ENCODE measurements around the gene ADCK1. TPM values are rescaled to one million over a fixed set of nuclear protein-coding genes. Genes with fewer than 3 reads are reported as not detected.
"Not testable (repeated sequence)": the region's sequence is repeated elsewhere in the genome, so short reads cannot be mapped to it uniquely, and the experiment has no call there.

Gene ADCK1
- polyA plus RNA-seq, 2 of the 4 experiments (the other 2 are of a cell fraction), result 6.6 to 8.1 TPM

GRCh38 chr14:77914073-77914721 lies 114.3 kb downstream of the ADCK1 start:
- FAIRE-seq (no peak), DNase-seq (ENCODE audit: low read depth in 1 of 2, low spot score in 1 of 2) (no peak), ATAC-seq (no peak)
- TF ChIP-seq, protein P1, sequence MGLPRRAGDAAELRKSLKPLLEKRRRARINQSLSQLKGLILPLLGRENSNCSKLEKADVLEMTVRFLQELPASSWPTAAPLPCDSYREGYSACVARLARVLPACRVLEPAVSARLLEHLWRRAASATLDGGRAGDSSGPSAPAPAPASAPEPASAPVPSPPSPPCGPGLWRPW (IDR thresholded peaks at IDR 0.05), result no peak
- no peak for TF ChIP-seq NPAS2 (CRISPR knock-in tag; IDR thresholded peaks at IDR 0.05; ENCODE audit: borderline replicate concordance)
- TF ChIP-seq MYC (IDR thresholded peaks at IDR 0.05; ENCODE audit: borderline replicate concordance, low read length), result no peak
- no peak for TF ChIP-seq RAD21 (conservative IDR thresholded peaks at IDR 0.05 in 1 of 2, IDR thresholded peaks at IDR 0.05 in 1 of 2)
- no peak for TF ChIP-seq RCOR1 (IDR thresholded peaks at IDR 0.05; ENCODE audit: low read depth, low read length)
- TF ChIP-seq, protein P2, sequence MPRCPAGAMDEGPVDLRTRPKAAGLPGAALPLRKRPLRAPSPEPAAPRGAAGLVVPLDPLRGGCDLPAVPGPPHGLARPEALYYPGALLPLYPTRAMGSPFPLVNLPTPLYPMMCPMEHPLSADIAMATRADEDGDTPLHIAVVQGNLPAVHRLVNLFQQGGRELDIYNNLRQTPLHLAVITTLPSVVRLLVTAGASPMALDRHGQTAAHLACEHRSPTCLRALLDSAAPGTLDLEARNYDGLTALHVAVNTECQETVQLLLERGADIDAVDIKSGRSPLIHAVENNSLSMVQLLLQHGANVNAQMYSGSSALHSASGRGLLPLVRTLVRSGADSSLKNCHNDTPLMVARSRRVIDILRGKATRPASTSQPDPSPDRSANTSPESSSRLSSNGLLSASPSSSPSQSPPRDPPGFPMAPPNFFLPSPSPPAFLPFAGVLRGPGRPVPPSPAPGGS (IDR thresholded peaks at IDR 0.05), result no peak
- TF ChIP-seq, protein P3, sequence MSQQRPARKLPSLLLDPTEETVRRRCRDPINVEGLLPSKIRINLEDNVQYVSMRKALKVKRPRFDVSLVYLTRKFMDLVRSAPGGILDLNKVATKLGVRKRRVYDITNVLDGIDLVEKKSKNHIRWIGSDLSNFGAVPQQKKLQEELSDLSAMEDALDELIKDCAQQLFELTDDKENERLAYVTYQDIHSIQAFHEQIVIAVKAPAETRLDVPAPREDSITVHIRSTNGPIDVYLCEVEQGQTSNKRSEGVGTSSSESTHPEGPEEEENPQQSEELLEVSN (IDR thresholded peaks at IDR 0.05; ENCODE audit: borderline replicate concordance, low read depth), result no peak
- TF ChIP-seq CTCF (IDR thresholded peaks at IDR 0.05), result no peak
- no peak for TF ChIP-seq CEBPB (IDR thresholded peaks at IDR 0.05)
- no peak for TF ChIP-seq HEYL (CRISPR knock-in tag; IDR thresholded peaks at IDR 0.05)
- TF ChIP-seq ZFP36 (IDR thresholded peaks at IDR 0.05; ENCODE audit: borderline replicate concordance, partially characterized antibody), result no peak
- TF ChIP-seq CHD4 (IDR thresholded peaks at IDR 0.05; ENCODE audit: borderline replicate concordance), result no peak
- TF ChIP-seq TFCP2L1 (CRISPR knock-in tag; IDR thresholded peaks at IDR 0.05), result no peak
- no peak for TF ChIP-seq MAX (IDR thresholded peaks at IDR 0.05)
- ChIA-PET POLR2A (no interaction called here), CTCF (interaction anchor here (0.9 kb wide), 1 partner anchor 8 kb away, joined by 3 read pairs; no protein-coding TSS in a partner anchor)
- Histone ChIP-seq H3K9me3 (no peaks in the 10 kb centered on the region), H3K4me3 (no peak overlapping the region), H3K4me2 (no peak overlapping the region), H3K27ac (no peak overlapping the region), H3K4me1 (no peaks in the 10 kb centered on the region)
- whole genome bisulfite sequencing (ENCODE audit: missing lambda C conversion rate), result 76% methylated on average over 4 of the region's 4 CpGs

- DNase-seq (ENCODE audit: low read depth in 1 of 2, low spot score in 1 of 2); FAIRE-seq; POLR2A ChIA-PET; H3K27ac ChIP-seq; H3K4me1 ChIP-seq; H3K4me3 ChIP-seq; H3K4me2 ChIP-seq; H3K9me3 ChIP-seq; CTCF ChIA-PET; ATAC-seq: not testable (repeated sequence)
- WGBS (ENCODE audit: missing lambda C conversion rate), result 57% methylated on average over 2 of the region's 2 CpGs
Observed at GRCh38 chr14:77915390-77915789, 115.5 kb downstream of the ADCK1 start.

- Histone ChIP-seq H3K4me3 (no peak overlapping the region), H3K4me1 (no peaks in the 10 kb centered on the region), H3K9me3 (peaks cover 4% of the 10 kb centered on the region; the same call in 1 of the 3 replicates), H3K4me2 (no peak overlapping the region), H3K27ac (no peak overlapping the region)
- WGBS (ENCODE audit: missing lambda C conversion rate), result 85% methylated on average over 7 of the region's 7 CpGs
- no peak for DNase-seq (ENCODE audit: low read depth in 1 of 2, low spot score in 1 of 2)
- ATAC-seq, result no peak
- no peak for FAIRE-seq
- POLR2A ChIA-PET, result no interaction called here
- CTCF ChIA-PET, result interaction anchor here (0.6 kb wide), 1 partner anchor 170 kb away, joined by 5 read pairs; no protein-coding TSS in a partner anchor
- TF ChIP-seq CBX2 (IDR thresholded peaks at IDR 0.05; ENCODE audit: borderline replicate concordance, low read depth) (no peak), HEYL (CRISPR knock-in tag; IDR thresholded peaks at IDR 0.05) (no peak), SREBF2 (IDR thresholded peaks at IDR 0.05) (no peak), BHLHE40 (IDR thresholded peaks at IDR 0.05; ENCODE audit: low read depth, low read length) (no peak), KDM1A (IDR thresholded peaks at IDR 0.05; ENCODE audit: low read depth) (no peak), FOSL2 (IDR thresholded peaks at IDR 0.05) (no peak), FOSL2 (CRISPR knock-in tag; IDR thresholded peaks at IDR 0.05) (no peak), CHD2 (IDR thresholded peaks at IDR 0.05; ENCODE audit: low read length, partially characterized antibody) (no peak), JUN (IDR thresholded peaks at IDR 0.05) (no peak), KDM5A (IDR thresholded peaks at IDR 0.05) (no peak), NR3C1 (IDR thresholded peaks at IDR 0.05) (no peak), ZFP36 (IDR thresholded peaks at IDR 0.05; ENCODE audit: borderline replicate concordance, partially characterized antibody) (no peak), JUNB (IDR thresholded peaks at IDR 0.05) (no peak), HDAC2 (IDR thresholded peaks at IDR 0.05) (no peak)
- TF ChIP-seq, protein P4, sequence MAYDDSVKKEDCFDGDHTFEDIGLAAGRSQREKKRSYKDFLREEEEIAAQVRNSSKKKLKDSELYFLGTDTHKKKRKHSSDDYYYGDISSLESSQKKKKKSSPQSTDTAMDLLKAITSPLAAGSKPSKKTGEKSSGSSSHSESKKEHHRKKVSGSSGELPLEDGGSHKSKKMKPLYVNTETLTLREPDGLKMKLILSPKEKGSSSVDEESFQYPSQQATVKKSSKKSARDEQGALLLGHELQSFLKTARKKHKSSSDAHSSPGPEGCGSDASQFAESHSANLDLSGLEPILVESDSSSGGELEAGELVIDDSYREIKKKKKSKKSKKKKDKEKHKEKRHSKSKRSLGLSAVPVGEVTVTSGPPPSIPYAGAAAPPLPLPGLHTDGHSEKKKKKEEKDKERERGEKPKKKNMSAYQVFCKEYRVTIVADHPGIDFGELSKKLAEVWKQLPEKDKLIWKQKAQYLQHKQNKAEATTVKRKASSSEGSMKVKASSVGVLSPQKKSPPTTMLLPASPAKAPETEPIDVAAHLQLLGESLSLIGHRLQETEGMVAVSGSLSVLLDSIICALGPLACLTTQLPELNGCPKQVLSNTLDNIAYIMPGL (CRISPR knock-in tag; IDR thresholded peaks at IDR 0.05; ENCODE audit: borderline replicate concordance), result no peak
- TF ChIP-seq, protein P1 (IDR thresholded peaks at IDR 0.05), result no peak
Observed at GRCh38 chr14:77917491-77918201, 117.7 kb downstream of the ADCK1 start.
